Ishikawa (cell line): ENCODE results near the gene AMMECR1L.

Experiments
- REST ChIP-seq: IDR thresholded peaks from 2 replicates; pipeline ENCODE4 v1.6.1; 2012; ENCODE audit warnings: low read depth, mild to moderate bottlenecking
- YY1 ChIP-seq: IDR thresholded peaks from 2 replicates; pipeline ENCODE4 v1.6.1; 2012; ENCODE audit warnings: low read depth

DNA sequence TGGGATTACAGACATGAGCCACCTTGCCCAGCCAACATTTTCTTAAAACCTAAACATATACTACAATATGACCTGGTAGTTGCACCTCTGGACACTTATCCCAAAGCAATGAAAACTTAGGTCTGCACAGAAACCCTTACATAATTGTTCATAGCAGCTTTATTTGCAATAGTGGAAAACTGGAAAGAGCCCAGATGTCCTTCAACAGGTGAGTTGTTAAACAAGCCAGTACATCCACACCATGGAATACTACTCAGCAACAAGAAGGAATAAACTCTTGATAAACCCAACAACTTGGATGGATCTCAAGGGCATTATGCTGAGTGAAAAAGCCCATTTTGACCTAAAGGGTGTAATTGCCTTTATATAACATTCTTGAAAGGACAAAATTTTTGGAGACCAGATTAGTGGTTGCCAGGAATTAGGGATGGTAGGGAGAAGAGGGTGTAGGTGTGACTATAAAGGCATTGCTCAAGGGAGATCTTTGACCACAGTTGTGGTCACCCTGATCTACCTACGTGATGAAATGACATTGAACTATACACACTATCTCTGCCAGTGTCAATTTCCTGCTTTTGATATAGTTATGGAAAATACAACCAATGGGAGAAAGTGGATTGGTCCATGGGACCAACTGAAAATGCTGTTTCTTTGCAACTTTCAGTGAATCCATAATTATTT, 11.9 kb upstream of the AMMECR1L start:
- TF ChIP-seq REST (no peak), YY1 (no peak)
